ENCODE results near the gene HIF1AN.

The HIF1AN gene

DNA sequence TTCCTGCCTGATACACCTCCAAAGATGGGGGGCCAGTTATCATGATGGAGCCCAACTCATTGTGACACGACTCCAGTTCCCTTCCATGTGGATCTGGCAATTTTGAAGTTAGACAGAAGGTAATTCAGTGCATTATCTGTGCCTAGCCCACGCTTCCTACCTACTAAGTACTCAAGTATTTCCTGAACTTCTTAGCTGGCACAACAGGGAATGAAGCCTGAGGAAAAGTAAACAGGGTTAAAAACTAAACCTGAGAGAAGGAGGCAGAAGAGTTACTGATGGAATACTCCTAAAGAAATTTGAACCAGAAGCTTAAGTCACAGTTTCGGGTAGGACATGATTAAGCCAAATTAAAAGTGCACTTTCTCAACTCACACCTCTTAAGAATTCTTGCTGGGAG, 14.9 kb upstream of the HIF1AN start:
- no peak for DNase-seq (ENCODE audit: low read depth in 1 of 2, low spot score in 1 of 2)

DNA sequence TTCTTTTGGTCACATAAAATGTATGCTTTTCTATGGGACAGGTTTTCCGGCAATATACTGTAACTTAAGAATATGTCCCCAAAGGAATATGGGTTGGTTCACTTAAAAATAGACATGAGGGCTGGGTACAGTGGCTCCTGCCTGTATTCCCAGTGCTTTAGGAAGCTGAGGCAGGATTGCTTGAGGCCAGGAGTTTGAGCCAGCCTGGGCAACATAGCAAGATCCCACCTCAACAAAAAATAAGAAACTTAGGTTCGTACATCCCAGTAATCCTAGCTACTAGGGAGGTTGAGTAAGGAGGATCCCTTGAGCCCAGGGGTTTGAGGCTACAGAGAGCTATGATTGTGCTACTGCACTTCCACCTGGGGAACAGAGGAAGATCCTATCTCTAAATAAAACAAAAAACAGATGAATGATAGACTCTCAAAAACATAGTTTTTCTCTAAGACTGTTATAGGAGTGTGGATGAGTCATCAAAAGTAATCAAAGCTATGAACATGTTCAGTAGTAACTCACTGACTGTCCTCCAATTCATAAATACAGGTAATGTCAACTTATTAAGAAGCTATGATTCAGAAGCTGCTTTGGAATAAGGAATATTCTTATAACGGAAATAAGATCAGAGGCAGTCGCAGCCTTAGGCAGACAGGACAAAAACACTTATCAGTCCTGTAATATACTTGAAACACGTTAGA, 13.5 kb upstream of the HIF1AN start:
- DNase-seq (ENCODE audit: low read depth in 1 of 2, low spot score in 1 of 2) = no peak

DNA sequence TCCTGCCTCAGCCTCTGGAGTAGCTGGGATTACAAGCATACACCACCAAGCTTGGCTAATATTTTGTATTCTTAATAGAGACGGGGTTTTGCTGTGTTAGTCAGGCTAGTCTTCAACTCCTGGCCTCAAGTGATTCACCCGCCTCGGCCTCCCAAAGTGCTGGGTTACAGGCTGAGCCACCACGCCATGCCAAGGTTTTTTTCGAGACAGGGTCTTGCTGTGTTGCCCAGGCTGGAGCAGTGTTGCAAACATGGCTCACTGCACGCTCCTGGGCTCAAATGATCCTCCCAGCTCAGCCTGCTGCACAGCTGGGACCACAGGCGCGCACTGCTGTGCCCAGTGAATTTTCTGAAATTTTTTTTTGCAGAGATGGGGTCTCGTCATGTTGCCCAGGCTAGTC, 12.8 kb upstream of the HIF1AN start:
- no peak for DNase-seq (ENCODE audit: low read depth in 1 of 2, low spot score in 1 of 2)

DNA sequence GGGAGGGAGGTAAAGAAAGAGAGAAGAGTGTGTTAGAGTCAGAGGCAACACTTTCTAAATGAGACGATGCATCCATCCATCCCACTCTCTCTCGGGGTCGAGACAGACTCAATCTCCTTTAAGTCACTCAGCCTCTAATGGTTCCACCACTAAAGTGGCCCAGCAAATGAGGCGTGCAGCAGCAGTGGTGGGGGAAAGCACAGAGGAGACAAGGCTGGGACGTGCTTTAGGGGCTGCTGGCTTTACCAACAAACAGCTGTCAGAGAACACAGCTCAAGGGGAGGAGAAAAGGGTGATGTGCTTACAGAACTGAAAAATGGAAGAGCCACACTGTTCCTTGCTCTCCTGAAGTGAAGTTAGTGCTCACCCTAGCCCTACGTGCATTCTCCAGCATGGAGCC, 11.5 kb upstream of the HIF1AN start:
- DNase-seq (ENCODE audit: low read depth in 1 of 2, low spot score in 1 of 2) = no peak

DNA sequence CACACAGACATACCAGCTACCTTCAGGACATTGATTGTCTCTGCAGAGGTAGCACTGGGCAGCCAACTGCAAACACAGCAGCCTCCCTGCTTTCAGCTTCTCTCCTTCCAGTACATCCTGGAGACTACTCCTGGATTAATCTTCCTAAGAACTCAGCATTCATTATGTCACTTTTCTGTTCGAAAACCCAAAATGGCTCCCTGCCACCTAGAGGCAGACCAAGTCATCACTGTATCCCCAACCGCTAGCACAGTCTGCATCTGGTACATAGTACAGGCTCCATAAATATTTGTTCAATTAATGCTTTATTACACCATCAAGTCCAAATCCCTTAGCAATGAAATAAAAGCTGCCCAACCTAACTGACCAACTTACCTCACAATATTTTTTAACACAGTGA, 11.1 kb upstream of the HIF1AN start:
- DNase-seq (ENCODE audit: low read depth in 1 of 2, low spot score in 1 of 2) = no peak

DNA sequence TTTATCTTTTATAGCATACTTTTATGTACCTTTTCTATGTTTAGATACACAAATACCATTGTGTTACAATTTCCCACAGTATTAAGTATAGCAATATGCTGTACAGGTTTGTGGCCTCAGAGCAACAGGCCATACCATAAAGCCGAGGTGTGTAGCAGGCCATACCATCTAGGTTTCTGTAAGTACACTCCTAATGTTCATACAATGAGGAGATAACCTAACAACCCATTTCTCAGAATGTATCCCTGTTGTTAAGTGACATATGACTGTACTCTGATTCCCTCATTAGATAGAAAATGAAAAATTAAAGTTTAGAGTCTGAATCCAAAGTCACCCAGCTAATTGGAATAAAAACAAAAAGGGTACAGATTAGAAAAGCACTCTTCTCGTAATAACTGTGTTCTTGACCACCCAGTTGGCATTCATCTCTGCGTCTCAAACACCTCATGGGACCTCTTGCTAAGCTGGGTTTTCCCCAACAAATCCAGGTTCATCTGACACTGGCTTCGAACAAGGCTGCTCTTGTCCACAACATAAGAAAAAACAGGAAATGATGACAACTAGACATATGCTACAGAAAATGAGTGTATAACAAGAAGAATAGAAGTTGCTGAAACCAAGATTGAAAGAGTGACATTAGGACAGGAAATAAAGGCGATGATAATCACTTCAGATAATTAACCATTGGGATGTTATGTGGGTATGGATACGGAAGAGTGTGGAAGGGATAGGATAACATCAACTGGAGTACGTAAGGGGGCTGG, 7.4 kb upstream of the HIF1AN start:
- no peak for DNase-seq (ENCODE audit: low read depth in 1 of 2, low spot score in 1 of 2)

DNA sequence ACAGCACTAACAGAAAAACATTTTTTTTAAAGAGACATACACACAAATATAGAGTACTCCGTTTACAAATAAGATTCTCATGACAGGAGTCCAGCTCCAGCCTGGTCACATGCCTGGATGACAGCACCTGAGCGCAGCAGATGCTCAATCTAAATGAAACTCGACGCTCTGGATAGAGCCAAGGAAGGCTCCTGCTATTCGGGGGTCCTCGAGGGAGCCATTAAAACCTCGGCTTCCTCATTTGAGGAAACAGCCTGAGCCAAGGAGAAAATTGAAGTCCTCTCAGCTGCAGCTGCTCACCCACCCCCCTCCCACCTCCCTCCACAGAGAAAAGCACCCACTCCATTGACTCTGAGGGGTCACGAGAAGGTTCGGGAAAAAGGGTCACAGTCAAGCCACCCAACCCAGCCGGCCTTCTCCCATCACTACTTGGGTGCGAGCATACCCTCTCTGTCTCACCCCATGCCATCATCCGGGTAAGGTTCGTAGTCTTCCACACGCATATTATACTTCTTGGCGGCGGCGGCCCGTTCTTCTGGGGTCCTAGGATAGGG, 6.7 kb upstream of the HIF1AN start:
- no peak for DNase-seq (ENCODE audit: low read depth in 1 of 2, low spot score in 1 of 2)

DNA sequence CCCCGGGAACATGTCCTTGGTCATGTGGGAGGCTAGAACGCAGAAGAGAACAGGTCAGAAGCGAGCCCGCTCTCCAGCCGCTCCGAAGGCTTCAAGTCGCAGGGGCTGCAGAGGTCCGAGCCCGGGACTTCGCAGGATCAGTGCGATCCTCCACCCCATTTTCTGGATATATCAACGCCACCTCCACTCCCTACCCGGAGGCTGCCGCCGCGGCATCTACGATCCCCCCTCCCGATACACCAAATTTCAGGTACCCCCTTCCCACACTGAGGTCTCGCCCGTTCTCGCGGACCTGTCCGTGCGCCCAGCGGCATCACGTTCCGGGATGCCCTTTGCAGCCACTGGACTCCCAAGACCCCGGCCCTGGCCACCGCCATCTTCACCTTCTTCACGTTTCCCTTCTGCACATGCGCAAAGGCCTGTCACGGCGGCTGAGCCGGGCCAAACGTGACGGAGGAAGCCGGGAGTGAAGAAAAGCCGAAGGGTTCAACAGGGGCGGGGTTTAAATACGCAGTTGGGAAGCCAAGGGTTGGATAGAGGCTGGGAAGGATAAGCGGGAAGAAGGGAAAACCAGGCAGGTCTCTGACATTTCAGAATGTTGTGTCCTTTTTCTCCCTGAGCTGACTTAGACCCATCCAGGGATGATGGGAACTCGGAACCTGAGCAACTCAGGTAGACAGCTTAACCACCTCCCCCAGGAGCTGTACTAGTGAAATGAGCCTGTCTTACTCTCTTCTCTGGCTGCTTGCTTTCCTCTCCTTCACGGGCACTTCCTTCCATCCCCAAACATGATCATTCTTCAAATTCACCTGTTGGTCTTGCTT, 6.1 kb upstream of the HIF1AN start, which contains the start of gene NDUFB8:
Gene NDUFB8, minus strand, starts transcription at position 397 of the 824 bp plus-strand sequence. Its CDS starts 20 bp downstream, at position 377.
- DNase-seq (ENCODE audit: low read depth in 1 of 2, low spot score in 1 of 2) = peak; percentile 69 to 75

DNA sequence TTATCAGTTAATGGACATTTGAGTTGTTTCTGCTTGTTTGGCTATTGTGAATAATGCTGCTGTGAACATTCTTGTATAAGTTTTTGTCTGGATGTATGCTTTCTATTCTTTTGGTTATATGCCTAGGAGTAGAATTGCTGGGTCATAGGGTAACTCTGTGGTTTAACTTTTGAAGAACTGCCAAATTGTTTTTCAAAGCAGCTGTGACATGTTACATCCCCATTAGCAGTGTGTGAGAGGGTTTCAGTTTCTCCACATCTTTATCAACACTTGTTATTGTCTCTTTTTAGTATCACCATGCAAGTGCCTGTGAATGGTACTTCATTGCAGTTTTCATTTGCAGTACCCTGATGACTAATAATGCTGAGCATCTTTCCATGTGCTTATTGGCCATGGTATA, 4.0 kb upstream of the HIF1AN start:
- no peak for DNase-seq (ENCODE audit: low read depth in 1 of 2, low spot score in 1 of 2)

DNA sequence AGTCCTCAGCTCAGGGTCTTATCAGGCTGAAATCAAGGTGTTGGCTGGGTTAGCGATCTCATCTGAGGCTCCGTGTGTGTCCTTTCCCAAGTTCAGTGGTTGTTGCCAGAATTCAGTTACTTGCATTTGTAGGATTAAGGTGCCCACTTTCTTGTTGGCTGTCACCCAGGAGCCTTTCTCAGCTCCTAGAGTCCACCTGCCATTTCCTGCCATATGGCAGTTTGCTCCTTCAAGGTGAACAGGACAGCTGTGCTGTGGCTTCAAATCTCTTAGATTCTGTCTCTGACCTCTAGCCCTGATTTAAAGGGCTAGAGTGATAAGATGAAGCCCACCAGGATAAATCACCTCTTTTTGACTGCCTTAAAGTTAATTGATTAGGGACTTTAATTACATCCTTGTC, 1.0 kb upstream of the HIF1AN start:
- DNase-seq (ENCODE audit: low read depth in 1 of 2, low spot score in 1 of 2) = no peak

DNA sequence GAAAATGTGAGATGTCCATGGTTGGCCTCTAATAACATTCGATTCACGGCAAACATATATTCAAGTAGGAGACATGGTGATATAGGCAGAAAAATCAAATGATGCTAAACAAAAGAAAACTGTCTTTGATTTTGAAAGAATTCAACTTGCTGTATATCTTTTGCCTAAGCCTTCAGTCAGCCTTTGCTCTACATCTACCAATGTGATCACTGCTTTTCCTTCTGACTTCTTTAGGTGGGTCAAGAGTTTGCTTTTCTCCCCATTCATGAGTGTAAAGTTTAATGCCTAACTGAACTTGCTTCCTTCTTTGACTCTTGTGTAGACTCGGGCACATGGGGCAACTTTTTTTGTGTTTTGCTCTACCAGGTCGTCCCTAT, 417 bp upstream of the HIF1AN start:
- no peak for DNase-seq (ENCODE audit: low read depth in 1 of 2, low spot score in 1 of 2)

DNA sequence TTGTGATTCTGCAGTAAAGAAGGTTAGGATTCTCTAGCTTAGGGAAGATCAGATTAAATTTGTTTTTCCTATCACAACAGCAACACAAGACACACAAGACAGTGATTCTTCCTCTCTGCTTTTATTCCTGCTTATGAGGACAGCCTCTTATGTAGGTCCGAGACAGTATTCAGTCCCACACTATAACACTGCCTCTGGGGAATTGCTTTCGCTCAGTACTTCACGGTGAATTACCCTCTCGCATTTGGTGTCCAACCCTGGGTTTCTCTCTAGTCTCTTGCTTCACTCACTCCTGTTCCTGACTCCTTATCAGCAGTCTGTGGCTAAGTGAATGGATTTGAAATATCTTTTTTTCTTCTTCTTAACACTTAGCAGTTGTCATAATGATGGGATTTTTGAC, 1.7 kb downstream of the HIF1AN start:
- DNase-seq (ENCODE audit: low read depth in 1 of 2, low spot score in 1 of 2) = no peak

DNA sequence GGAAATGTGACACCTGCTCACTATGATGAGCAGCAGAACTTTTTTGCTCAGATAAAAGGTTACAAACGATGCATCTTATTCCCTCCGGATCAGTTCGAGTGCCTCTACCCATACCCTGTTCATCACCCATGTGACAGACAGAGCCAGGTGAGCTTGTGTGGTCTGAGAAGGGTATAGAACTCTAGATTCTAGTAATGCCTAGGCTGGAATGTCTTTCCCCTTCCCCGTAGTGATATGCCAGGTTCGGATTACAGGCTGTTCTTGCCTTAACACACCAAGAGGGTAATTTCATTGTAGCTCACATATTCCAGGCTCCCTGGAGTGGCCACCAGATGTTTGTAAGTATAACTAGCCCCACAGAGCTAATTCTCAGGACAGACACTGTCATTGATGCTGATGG, 9.2 kb downstream of the HIF1AN start:
- DNase-seq (ENCODE audit: low read depth in 1 of 2, low spot score in 1 of 2) = no peak

DNA sequence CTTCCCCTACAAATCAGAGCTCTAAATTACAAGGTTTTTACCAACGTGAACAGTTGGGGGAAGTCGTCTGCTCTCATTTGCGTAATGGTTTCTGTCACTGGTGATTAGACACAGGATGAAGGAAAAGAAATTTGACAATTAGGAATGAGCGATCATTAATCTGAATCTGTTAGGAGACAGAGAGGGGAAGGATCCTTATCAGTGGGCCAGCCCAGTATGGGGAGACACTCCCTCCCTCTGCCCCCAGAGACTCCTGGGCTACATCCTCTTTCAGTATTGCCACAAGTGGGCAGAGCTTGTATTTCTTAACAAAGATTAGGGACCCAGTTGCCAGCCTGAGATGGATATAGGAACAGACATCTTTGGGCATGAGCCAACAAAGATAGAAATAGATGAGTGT, 15.5 kb downstream of the HIF1AN start:
- no peak for DNase-seq (ENCODE audit: low read depth in 1 of 2, low spot score in 1 of 2)

DNA sequence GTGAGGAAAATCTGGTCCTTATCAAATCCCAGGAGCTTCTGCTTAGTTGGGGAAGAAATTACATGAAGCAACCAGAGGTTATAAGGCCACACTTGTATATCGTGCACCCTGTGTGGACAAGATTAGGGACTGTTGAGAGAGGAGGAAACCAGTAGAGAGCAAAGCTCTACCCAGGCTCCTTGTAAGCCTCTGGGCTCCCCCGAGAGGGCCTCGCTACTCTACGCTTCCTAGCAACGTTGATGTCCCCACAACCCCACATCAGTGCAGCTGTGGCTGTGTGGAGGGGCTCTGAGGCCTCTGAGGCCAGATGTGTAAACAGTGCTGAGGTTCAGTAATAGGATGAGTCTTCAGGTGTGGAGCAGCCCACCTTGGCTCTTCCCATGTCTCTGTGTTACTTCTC, 16.0 kb downstream of the HIF1AN start:
- DNase-seq (ENCODE audit: low read depth in 1 of 2, low spot score in 1 of 2) = no peak

DNA sequence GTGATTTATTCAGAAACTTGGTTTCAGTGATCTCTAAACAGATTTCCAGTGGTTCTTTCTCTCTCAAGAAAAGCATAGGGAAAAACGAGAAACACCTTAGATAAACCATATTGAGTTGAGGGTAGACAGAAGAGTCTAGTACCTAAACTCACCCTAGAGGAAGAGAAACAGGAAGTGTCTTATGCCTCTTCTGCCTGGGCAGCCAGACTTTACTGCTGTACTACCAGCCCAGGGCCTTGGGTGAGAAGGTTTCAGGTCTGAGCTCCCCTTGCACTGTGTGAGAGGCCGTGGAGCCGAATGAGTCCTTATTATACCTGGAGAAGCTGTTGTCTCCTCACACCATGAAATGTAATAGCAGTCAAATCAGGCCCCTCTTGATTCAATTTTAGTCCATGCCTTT, 18.2 kb downstream of the HIF1AN start:
- DNase-seq (ENCODE audit: low read depth in 1 of 2, low spot score in 1 of 2) = no peak

DNA sequence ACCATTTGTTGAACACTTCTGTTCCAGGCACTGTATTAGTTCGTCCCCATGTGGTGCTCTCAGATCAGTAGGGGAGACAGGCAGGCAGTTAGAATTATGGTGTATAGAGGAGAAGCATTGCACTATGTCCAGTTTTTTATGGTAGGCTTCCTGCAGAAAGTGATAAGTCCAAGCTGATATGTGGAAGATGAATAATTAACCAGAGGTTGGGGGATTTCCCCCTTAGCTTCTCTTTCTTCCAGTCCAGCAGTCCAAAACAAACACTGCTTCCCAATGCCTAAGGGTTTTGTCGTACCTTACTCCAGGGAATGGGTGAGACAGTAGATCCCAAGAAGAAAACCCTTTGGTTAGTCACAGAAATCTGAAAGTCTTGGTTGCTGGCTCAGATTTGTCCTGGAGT, 19.2 kb downstream of the HIF1AN start:
- no peak for DNase-seq (ENCODE audit: low read depth in 1 of 2, low spot score in 1 of 2)

DNA sequence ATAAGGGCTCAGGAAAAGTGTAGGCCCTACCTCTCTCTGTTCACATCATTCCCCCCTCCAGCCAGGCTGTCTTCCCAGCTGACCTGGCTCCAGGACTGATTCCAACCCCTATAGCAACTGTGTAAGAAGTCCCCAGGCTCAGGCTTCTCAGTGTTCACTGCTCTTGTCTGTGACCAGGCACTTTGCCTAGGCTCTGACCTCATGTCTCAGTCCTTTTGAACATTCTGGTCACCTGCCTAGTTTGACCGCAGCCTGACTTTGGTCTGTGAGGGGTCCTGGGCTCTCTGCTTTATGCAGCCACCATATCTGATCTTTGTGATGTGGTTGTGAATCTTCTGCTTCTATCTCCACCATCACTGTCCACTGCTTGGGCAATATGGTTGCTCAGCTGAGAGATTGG, 24.5 kb downstream of the HIF1AN start:
- no peak for DNase-seq (ENCODE audit: low read depth in 1 of 2, low spot score in 1 of 2)

DNA sequence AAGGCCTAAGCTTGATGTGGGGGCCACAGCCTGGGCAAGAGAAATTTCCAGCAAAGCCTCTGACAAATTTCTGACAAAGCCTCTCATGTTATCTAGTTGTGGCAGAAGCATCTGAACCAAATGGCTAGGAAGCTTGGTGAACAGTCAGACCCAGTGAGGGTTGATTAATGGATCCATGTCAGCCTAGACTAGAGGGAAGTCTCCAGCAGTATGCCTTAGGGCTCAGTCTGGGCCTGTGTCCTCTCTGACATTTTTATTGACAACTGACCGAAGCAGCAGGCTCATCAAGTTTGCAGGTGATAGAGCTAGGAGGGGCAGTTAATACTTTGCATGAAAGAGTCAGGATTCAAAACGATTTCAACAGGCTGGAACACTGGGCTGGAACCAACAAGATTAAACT, 25.3 kb downstream of the HIF1AN start:
- DNase-seq (ENCODE audit: low read depth in 1 of 2, low spot score in 1 of 2) = no peak

DNA sequence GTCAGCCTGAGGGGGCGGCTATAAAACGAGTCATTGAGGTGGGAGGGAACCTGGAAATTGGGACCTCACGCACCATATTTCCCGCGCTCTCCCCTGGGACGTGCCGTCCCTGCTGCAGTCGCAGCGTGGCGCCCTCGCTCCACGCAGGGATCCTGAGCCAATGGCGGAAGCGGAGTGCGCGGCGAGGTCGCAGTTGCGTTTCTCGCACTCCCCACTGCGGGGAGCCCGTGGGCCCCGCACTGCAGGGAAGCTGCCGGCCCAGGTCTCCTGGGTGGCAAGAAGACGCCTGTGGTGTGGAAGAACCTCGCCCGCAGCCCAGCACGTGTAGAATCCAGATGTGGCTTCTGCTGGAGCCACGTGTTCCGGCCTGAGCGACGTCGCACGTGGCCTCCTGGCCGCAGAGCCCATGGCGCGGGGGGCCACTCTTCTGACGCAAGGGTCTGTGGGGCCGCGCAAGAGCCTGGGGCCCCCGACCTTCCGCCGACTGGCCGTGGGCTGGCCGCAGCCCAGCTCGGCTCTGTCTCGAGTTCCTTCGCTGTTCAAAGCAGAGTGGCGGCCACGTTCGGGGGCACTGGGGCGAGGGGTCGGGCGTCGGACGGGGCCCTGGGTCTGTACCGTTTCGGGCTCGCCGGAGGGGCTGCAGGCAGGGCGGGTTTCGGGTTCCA, 26.4 kb downstream of the HIF1AN start:
- peak; percentile 56 to 68 for DNase-seq (ENCODE audit: low read depth in 1 of 2, low spot score in 1 of 2)

Data from stimulated activated CD4-positive, alpha-beta T cell treated with anti-CD3 and anti-CD28 coated beads, Interleukin-15, amount 100 ng/mL, for 1 hour (primary cell).